RWPE1 (cell line): ENCODE results near the gene TBC1D20.
A peak's percentile ranks its signal among the peaks of the same experiment; 100 is the strongest.
"Not testable (repeated sequence)": the region's sequence is repeated elsewhere in the genome, so short reads cannot be mapped to it uniquely, and the experiment has no call there.

Source experiments
- CTCF ChIA-PET: fragments of 350-600 bp; sonication (Branson Sonifier 250); formaldehyde crosslinking; extraction: SDS; loops from one replicate; lab custom pipeline; 2021; lab: Yijun Ruan, JAX
- POLR2A ChIA-PET: fragments of 400-600 bp; formaldehyde crosslinking; extraction: SDS; loops from one replicate; lab custom pipeline; 2020; ENCODE audit warnings: antibody characterized with exemption; ENCODE audit not compliant: low non-redundant PET; lab: Yijun Ruan, JAX
- DNase-seq: peaks from one replicate; pipeline ENCODE4 v3.0.0; 2012; ENCODE audit warnings: low spot score
- H3K27ac ChIP-seq: fragments of 450-650 bp; 2 replicates; pipeline ENCODE4 v1.5.1; 2017
- CTCF ChIP-seq: fragments of 450-650 bp; conservative IDR thresholded peaks from 2 replicates; pipeline ENCODE4 v1.5.1; 2017; ENCODE audit warnings: low read depth, mild to moderate bottlenecking

Gene TBC1D20

GRCh38 chr20:481167-481566, 18.8 kb upstream of the TBC1D20 start:
- CTCF ChIA-PET: interaction anchor here (1.8 kb wide), 1 partner anchor 127 kb away, joined by 4 read pairs; no protein-coding TSS in a partner anchor
- no peak for TF ChIP-seq CTCF
- no peak overlapping the region for H3K27ac ChIP-seq
- POLR2A ChIA-PET: no interaction called here
- no peak for DNase-seq

GRCh38 chr20:480044-480443, 17.7 kb upstream of the TBC1D20 start:
- CTCF ChIA-PET: no interaction called here
- no peak overlapping the region for H3K27ac ChIP-seq
- DNase-seq: no peak
- TF ChIP-seq CTCF: no peak
- POLR2A ChIA-PET: no interaction called here

- no peak overlapping the region for H3K27ac ChIP-seq
- TF ChIP-seq CTCF: no peak
- ChIA-PET CTCF (interaction anchor here (1.2 kb wide), 1 partner anchor 260 kb away, joined by 5 read pairs; no protein-coding TSS in a partner anchor), POLR2A (no interaction called here)
- no peak for DNase-seq
Measured at GRCh38 chr20:479487-479886, 17.2 kb upstream of the TBC1D20 start.

- POLR2A ChIA-PET: no interaction called here
- CTCF ChIA-PET: interaction anchor here (0.6 to 1.2 kb wide), 5 partner anchors 24 to 260 kb away, joined by 3 to 5 read pairs (median 3); no protein-coding TSS in a partner anchor
- TF ChIP-seq CTCF: peak; percentile 80
- H3K27ac ChIP-seq: peak overlapping the region; percentile 49
- DNase-seq: peak; percentile 57
Measured at GRCh38 chr20:478949-479429, 16.7 kb upstream of the TBC1D20 start.

GRCh38 chr20:478010-478948, 15.9 kb upstream of the TBC1D20 start:
- no peak for DNase-seq
- ChIA-PET CTCF (interaction anchor here (0.6 to 1.2 kb wide), 6 partner anchors 24 to 261 kb away, joined by 3 to 5 read pairs (median 3); no protein-coding TSS in a partner anchor), POLR2A (interaction anchor here (0.7 kb wide), 1 partner anchor 15 kb away, joined by 7 read pairs; no protein-coding TSS in a partner anchor)
- peak overlapping the region; percentile 49 for H3K27ac ChIP-seq
- TF ChIP-seq CTCF: no peak

GRCh38 chr20:476561-477249, 14.4 kb upstream of the TBC1D20 start:
- DNase-seq, POLR2A ChIA-PET: not testable (repeated sequence)
- peak overlapping the region; percentile 38 for H3K27ac ChIP-seq
- CTCF ChIA-PET: interaction anchor here (0.7 to 1.5 kb wide), 2 partner anchors 64 to 122 kb away, joined by 5 to 7 read pairs; no protein-coding TSS in a partner anchor
